Activated naive CD4-positive, alpha-beta T cell treated with anti-CD3 and anti-CD28 coated beads, Interleukin-2, amount 50 U/mL, for 24 hours (primary cell): ENCODE results near the gene DOLPP1.

Experiments used
- H3K27ac Mint-ChIP-seq: one replicate; pipeline ENCODE4 v1.8.0; 2021; ENCODE audit warnings: mild to moderate bottlenecking, mixed read lengths
- H3K27me3 Mint-ChIP-seq: one replicate; pipeline ENCODE4 v1.8.0; 2021; ENCODE audit warnings: mixed read lengths
- H3K36me3 Mint-ChIP-seq: one replicate; pipeline ENCODE4 v1.8.0; 2021; ENCODE audit warnings: mixed read lengths
- H3K4me1 Mint-ChIP-seq: one replicate; pipeline ENCODE4 v1.8.0; 2021; ENCODE audit warnings: mixed read lengths
- H3K4me3 Mint-ChIP-seq: one replicate; pipeline ENCODE4 v1.8.0; 2021; ENCODE audit warnings: mild to moderate bottlenecking, mixed read lengths
- H3K9me3 Mint-ChIP-seq: one replicate; pipeline ENCODE4 v1.8.0; 2021; ENCODE audit warnings: mixed read lengths

The DOLPP1 gene

GRCh38 chr9:129075996-129076639 is 4.8 kb upstream of the DOLPP1 start:
- Mint-ChIP-seq H3K27ac (no peak overlapping the region), H3K36me3 (no peaks in the 10 kb centered on the region), H3K4me1 (peaks cover 12% of the 10 kb centered on the region), H3K4me3 (no peak overlapping the region), H3K27me3 (no peaks in the 10 kb centered on the region), H3K9me3 (no peaks in the 10 kb centered on the region)

GRCh38 chr9:129076640-129077037 is 4.3 kb upstream of the DOLPP1 start:
- no peak overlapping the region for H3K4me3 Mint-ChIP-seq
- H3K27ac Mint-ChIP-seq, result no peak overlapping the region
- H3K4me1 Mint-ChIP-seq, result peaks cover 11% of the 10 kb centered on the region
- H3K36me3 Mint-ChIP-seq, result no peaks in the 10 kb centered on the region
- H3K9me3 Mint-ChIP-seq, result no peaks in the 10 kb centered on the region
- no peaks in the 10 kb centered on the region for H3K27me3 Mint-ChIP-seq

- no peaks in the 10 kb centered on the region for H3K36me3 Mint-ChIP-seq
- H3K4me3 Mint-ChIP-seq, result no peak overlapping the region
- H3K4me1 Mint-ChIP-seq, result peaks cover 8% of the 10 kb centered on the region
- no peaks in the 10 kb centered on the region for H3K27me3 Mint-ChIP-seq
- H3K27ac Mint-ChIP-seq, result no peak overlapping the region
- H3K9me3 Mint-ChIP-seq, result no peaks in the 10 kb centered on the region
Observed at GRCh38 chr9:129077236-129077635, 3.7 kb upstream of the DOLPP1 start.

- Mint-ChIP-seq H3K27me3 (no peaks in the 10 kb centered on the region), H3K36me3 (no peaks in the 10 kb centered on the region), H3K9me3 (no peaks in the 10 kb centered on the region), H3K4me3 (peak overlapping the region; percentile 55), H3K4me1 (peaks cover 14% of the 10 kb centered on the region), H3K27ac (no peak overlapping the region)
Observed at GRCh38 chr9:129078691-129079503, 2.0 kb upstream of the DOLPP1 start.

- no peaks in the 10 kb centered on the region for H3K36me3 Mint-ChIP-seq
- H3K27ac Mint-ChIP-seq, result peak overlapping the region; percentile 70
- peak overlapping the region; percentile 92 for H3K4me3 Mint-ChIP-seq
- H3K9me3 Mint-ChIP-seq, result no peaks in the 10 kb centered on the region
- H3K27me3 Mint-ChIP-seq, result no peaks in the 10 kb centered on the region
- H3K4me1 Mint-ChIP-seq, result peaks cover 14% of the 10 kb centered on the region
Observed at GRCh38 chr9:129079829-129080228, 1.1 kb upstream of the DOLPP1 start.

- H3K27me3 Mint-ChIP-seq, result no peaks in the 10 kb centered on the region
- peaks cover 14% of the 10 kb centered on the region for H3K4me1 Mint-ChIP-seq
- no peak overlapping the region for H3K27ac Mint-ChIP-seq
- peak overlapping the region; percentile 92 for H3K4me3 Mint-ChIP-seq
- H3K9me3 Mint-ChIP-seq, result no peaks in the 10 kb centered on the region
- no peaks in the 10 kb centered on the region for H3K36me3 Mint-ChIP-seq
Observed at GRCh38 chr9:129080298-129080600, 662 bp upstream of the DOLPP1 start.

GRCh38 chr9:129081388-129081904 is 535 bp downstream of the DOLPP1 start:
- H3K4me3 Mint-ChIP-seq, result peak overlapping the region; percentile 92

GRCh38 chr9:129084087-129084486 is 3.2 kb downstream of the DOLPP1 start:
- H3K27me3 Mint-ChIP-seq, result no peaks in the 10 kb centered on the region
- no peak overlapping the region for H3K4me3 Mint-ChIP-seq
- H3K9me3 Mint-ChIP-seq, result no peaks in the 10 kb centered on the region
- H3K36me3 Mint-ChIP-seq, result peaks cover 2% of the 10 kb centered on the region
- H3K4me1 Mint-ChIP-seq, result peaks cover 14% of the 10 kb centered on the region
- no peak overlapping the region for H3K27ac Mint-ChIP-seq

More at GRCh38 chr9:129081388-129081904, 535 bp downstream of the DOLPP1 start:
- H3K9me3 Mint-ChIP-seq, result no peaks in the 10 kb centered on the region
- H3K27ac Mint-ChIP-seq, result peak overlapping the region; percentile 92
- no peaks in the 10 kb centered on the region for H3K36me3 Mint-ChIP-seq
- H3K4me1 Mint-ChIP-seq, result peaks cover 14% of the 10 kb centered on the region
- no peaks in the 10 kb centered on the region for H3K27me3 Mint-ChIP-seq

- Mint-ChIP-seq H3K9me3 (no peaks in the 10 kb centered on the region), H3K27me3 (no peaks in the 10 kb centered on the region), H3K36me3 (peaks cover 2% of the 10 kb centered on the region), H3K4me3 (no peak overlapping the region), H3K27ac (no peak overlapping the region), H3K4me1 (no peaks in the 10 kb centered on the region)
Observed at GRCh38 chr9:129089246-129089645, 8.3 kb downstream of the DOLPP1 start.

GRCh38 chr9:129093602-129094386 is 12.9 kb downstream of the DOLPP1 start:
- peaks cover 3% of the 10 kb centered on the region for H3K36me3 Mint-ChIP-seq
- H3K27ac Mint-ChIP-seq, result no peak overlapping the region
- H3K4me1 Mint-ChIP-seq, result no peaks in the 10 kb centered on the region
- H3K27me3 Mint-ChIP-seq, result no peaks in the 10 kb centered on the region
- H3K4me3 Mint-ChIP-seq, result no peak overlapping the region
- H3K9me3 Mint-ChIP-seq, result no peaks in the 10 kb centered on the region

GRCh38 chr9:129094387-129095169 is 13.7 kb downstream of the DOLPP1 start:
- no peaks in the 10 kb centered on the region for H3K4me1 Mint-ChIP-seq
- H3K36me3 Mint-ChIP-seq, result peaks cover 3% of the 10 kb centered on the region
- no peak overlapping the region for H3K27ac Mint-ChIP-seq
- H3K9me3 Mint-ChIP-seq, result no peaks in the 10 kb centered on the region
- H3K4me3 Mint-ChIP-seq, result no peak overlapping the region
- no peaks in the 10 kb centered on the region for H3K27me3 Mint-ChIP-seq

- Mint-ChIP-seq H3K27ac (no peak overlapping the region), H3K4me3 (no peak overlapping the region), H3K27me3 (no peaks in the 10 kb centered on the region), H3K4me1 (no peaks in the 10 kb centered on the region), H3K36me3 (peaks cover 3% of the 10 kb centered on the region), H3K9me3 (no peaks in the 10 kb centered on the region)
Observed at GRCh38 chr9:129095170-129095667, 14.3 kb downstream of the DOLPP1 start.

GRCh38 chr9:129095908-129096307 is 15.0 kb downstream of the DOLPP1 start:
- Mint-ChIP-seq H3K9me3 (no peaks in the 10 kb centered on the region), H3K4me1 (no peaks in the 10 kb centered on the region), H3K27me3 (no peaks in the 10 kb centered on the region), H3K27ac (no peak overlapping the region), H3K4me3 (no peak overlapping the region), H3K36me3 (peaks cover 3% of the 10 kb centered on the region)

- no peaks in the 10 kb centered on the region for H3K4me1 Mint-ChIP-seq
- no peak overlapping the region for H3K27ac Mint-ChIP-seq
- no peaks in the 10 kb centered on the region for H3K9me3 Mint-ChIP-seq
- H3K4me3 Mint-ChIP-seq, result no peak overlapping the region
- H3K27me3 Mint-ChIP-seq, result no peaks in the 10 kb centered on the region
- peaks cover 3% of the 10 kb centered on the region for H3K36me3 Mint-ChIP-seq
Observed at GRCh38 chr9:129097671-129098306, 16.9 kb downstream of the DOLPP1 start.

- H3K27ac Mint-ChIP-seq, result no peak overlapping the region
- H3K4me3 Mint-ChIP-seq, result no peak overlapping the region
- H3K9me3 Mint-ChIP-seq, result no peaks in the 10 kb centered on the region
- H3K27me3 Mint-ChIP-seq, result no peaks in the 10 kb centered on the region
- no peaks in the 10 kb centered on the region for H3K4me1 Mint-ChIP-seq
- peaks cover 3% of the 10 kb centered on the region for H3K36me3 Mint-ChIP-seq
Observed at GRCh38 chr9:129098328-129098727, 17.4 kb downstream of the DOLPP1 start.
